H1 (cell line): Measurements from ENCODE around the gene SPATA31D1. TPM values are rescaled to one million over a fixed set of nuclear protein-coding genes. Genes with fewer than 3 reads are reported as not detected.

Experiments used
- CTCF ChIA-PET: fragments of 300-600 bp; sonication (Branson Sonifier 250); formaldehyde crosslinking; loops from one replicate; lab custom pipeline; 2021; ENCODE audit not compliant: partially characterized antibody; lab: Charles Lee
- POLR2A ChIA-PET: fragments of 300-600 bp; sonication (Branson Sonifier 250); formaldehyde crosslinking; loops from one replicate; lab custom pipeline; 2021; ENCODE audit warnings: inconsistent platforms; ENCODE audit not compliant: partially characterized antibody; lab: Charles Lee
- DNase-seq, 2 experiments: peaks; one replicate each; pipeline versions ENCODE4 v3.0.0 to v3.0.0-alpha.2; 2010 to 2022; ENCODE audit warnings: low spot score in 2 of 2, low read depth in 1 of 2, mixed read lengths in 1 of 2
- FAIRE-seq: peaks from 2 replicates; lab custom pipeline; 2011; peaks lifted over from hg19 to GRCh38; lab: Jason Lieb, UNC
- H2AFZ ChIP-seq: 2 replicates; pipeline ENCODE4 v1.8.1; 2012; ENCODE audit warnings: low read length, inconsistent platforms
- H2AK5ac ChIP-seq: 2 replicates; pipeline ENCODE4 v1.6.1; 2013; ENCODE audit warnings: low read depth, low read length
- H2BK120ac ChIP-seq: replicated peaks from 2 replicates; pipeline ENCODE3; 2013; ENCODE audit warnings: low read depth, low read length, inconsistent platforms
- H2BK12ac ChIP-seq: 2 replicates; pipeline ENCODE4 v1.6.1; 2013; ENCODE audit warnings: low read depth, low read length
- H2BK15ac ChIP-seq: 2 replicates; pipeline ENCODE4 v1.6.1; 2013; ENCODE audit warnings: low read length
- H2BK20ac ChIP-seq: 2 replicates; pipeline ENCODE4 v1.6.1; 2013; ENCODE audit warnings: low read length
- H2BK5ac ChIP-seq: 2 replicates; pipeline ENCODE4 v1.6.1; 2013; ENCODE audit warnings: low read depth, low read length
- H3K14ac ChIP-seq: 2 replicates; pipeline ENCODE4 v1.6.1; 2013; ENCODE audit warnings: inconsistent platforms; ENCODE audit not compliant: insufficient read length
- H3K18ac ChIP-seq: 2 replicates; pipeline ENCODE4 v1.6.1; 2013; ENCODE audit warnings: low read length; ENCODE audit errors: extremely low read depth
- H3K23ac ChIP-seq: 2 replicates; pipeline ENCODE4 v1.6.1; 2013; ENCODE audit warnings: inconsistent platforms; ENCODE audit not compliant: insufficient read length
- H3K23me2 ChIP-seq: 2 replicates; pipeline ENCODE4 v1.6.1; 2013; ENCODE audit warnings: low read depth, low read length
- H3K27ac ChIP-seq: 2 replicates; pipeline ENCODE4 v1.6.1; 2011; ENCODE audit warnings: low read depth, low read length, inconsistent platforms
- H3K27me3 ChIP-seq, 4 experiments: replicated peaks in 1 of 4; 1 replicate in 1 of 4; 2 replicates in 3 of 4; pipeline versions ENCODE4 v1.6.1 to v1.8.1; 2011 to 2013; ENCODE audit warnings: low read length in 3 of 4, mild to moderate bottlenecking in 3 of 4, inconsistent platforms in 2 of 4, mixed read lengths in 2 of 4, moderate library complexity in 1 of 4; ENCODE audit not compliant: control insufficient read depth in 3 of 4, insufficient read depth in 3 of 4; ENCODE audit errors: extremely low read depth in 1 of 4
- H3K36me3 ChIP-seq, 4 experiments: 2 replicates each; pipeline versions ENCODE4 v1.6.1 to v1.8.1; 2011 to 2013; ENCODE audit warnings: mild to moderate bottlenecking in 4 of 4, low read length in 3 of 4, moderate library complexity in 2 of 4, control low read depth in 1 of 4, inconsistent platforms in 1 of 4; ENCODE audit not compliant: insufficient read depth in 4 of 4, control insufficient read depth in 2 of 4
- H3K4ac ChIP-seq: replicated peaks from 2 replicates; pipeline ENCODE3; 2013; ENCODE audit warnings: low read length, low read depth, mixed read lengths, inconsistent platforms; ENCODE audit not compliant: insufficient read length
- H3K4me1 ChIP-seq, 4 experiments: replicated peaks in 1 of 4; 1 replicate in 1 of 4; 2 replicates in 3 of 4; pipeline versions ENCODE4 v1.6.1 to v1.8.1; 2011 to 2013; ENCODE audit warnings: low read length in 3 of 4, inconsistent platforms in 2 of 4, mixed read lengths in 1 of 4; ENCODE audit not compliant: insufficient read depth in 4 of 4, control insufficient read depth in 3 of 4
- H3K4me2 ChIP-seq, 2 experiments: 2 replicates each; pipeline versions ENCODE4 v1.6.1 to v1.8.1; 2011 to 2013; ENCODE audit warnings: low read depth in 2 of 2, low read length in 2 of 2, control low read depth in 1 of 2, inconsistent platforms in 1 of 2, mild to moderate bottlenecking in 1 of 2; ENCODE audit not compliant: insufficient read depth in 1 of 2
- H3K4me3 ChIP-seq, 4 experiments: fragments of 200-600, 300-600 bp in 1 of 4; sonication (generic), shearing (Covaris generic), sonication (Bioruptor Twin) in 1 of 4; 2 replicates each; pipeline versions ENCODE4 v1.5.1 to v1.8.1; 2011 to 2016; ENCODE audit warnings: low read length in 4 of 4, low read depth in 3 of 4, control low read depth in 2 of 4, inconsistent platforms in 2 of 4, mild to moderate bottlenecking in 2 of 4, mixed read lengths in 1 of 4, moderate library complexity in 1 of 4; ENCODE audit not compliant: insufficient read depth in 2 of 4; ENCODE audit errors: extremely low read depth in 1 of 4
- H3K56ac ChIP-seq: replicated peaks from 2 replicates; pipeline ENCODE3; 2013; ENCODE audit warnings: low read depth, mild to moderate bottlenecking, mixed read lengths, low read length, inconsistent platforms; ENCODE audit not compliant: insufficient read length
- H3K79me1 ChIP-seq: 2 replicates; pipeline ENCODE4 v1.6.1; 2013; ENCODE audit warnings: low read depth, low read length, control low read depth
- H3K79me2 ChIP-seq, 2 experiments: 2 replicates each; pipeline versions ENCODE4 v1.6.1 to v1.8.1; 2012 to 2013; ENCODE audit warnings: low read length in 2 of 2, mild to moderate bottlenecking in 2 of 2, inconsistent platforms in 1 of 2; ENCODE audit not compliant: insufficient read depth in 2 of 2, control insufficient read depth in 1 of 2
- H3K9ac ChIP-seq, 4 experiments: replicated peaks in 1 of 4; 1 replicate in 1 of 4; 2 replicates in 3 of 4; pipeline versions ENCODE4 v1.6.1 to v1.8.1; 2011 to 2013; ENCODE audit warnings: low read depth in 3 of 4, low read length in 3 of 4, control low read depth in 2 of 4, mild to moderate bottlenecking in 2 of 4, moderate library complexity in 2 of 4, inconsistent platforms in 1 of 4; ENCODE audit errors: extremely low read depth in 1 of 4
- H3K9me3 ChIP-seq, 2 experiments: 2 replicates each; pipeline versions ENCODE4 v1.6.1 to v1.8.1; 2012 to 2013; ENCODE audit warnings: mild to moderate bottlenecking in 2 of 2, moderate library complexity in 2 of 2, control low read depth in 1 of 2, inconsistent platforms in 1 of 2, low read depth in 1 of 2, low read length in 1 of 2, mixed read lengths in 1 of 2; ENCODE audit not compliant: insufficient read depth in 2 of 2
- H4K20me1 ChIP-seq, 2 experiments: replicated peaks in 1 of 2; 2 replicates each; pipeline versions ENCODE3 to v1.8.1; 2011 to 2013; ENCODE audit warnings: inconsistent platforms in 2 of 2, low read length in 2 of 2, mild to moderate bottlenecking in 1 of 2; ENCODE audit not compliant: insufficient read depth in 2 of 2, control insufficient read depth in 1 of 2
- H4K5ac ChIP-seq: 2 replicates; pipeline ENCODE4 v1.6.1; 2013; ENCODE audit warnings: low read length, low read depth, mixed read lengths, inconsistent platforms; ENCODE audit not compliant: insufficient read length
- H4K8ac ChIP-seq: 2 replicates; pipeline ENCODE4 v1.8.0; 2013; ENCODE audit warnings: mild to moderate bottlenecking, moderate library complexity, low read length, inconsistent platforms; ENCODE audit not compliant: insufficient read depth; ENCODE audit errors: extremely low read depth
- H4K91ac ChIP-seq: replicated peaks from 2 replicates; pipeline ENCODE3; 2013; ENCODE audit warnings: low read length, mixed read lengths, inconsistent platforms; ENCODE audit not compliant: insufficient read length
- CHD2 ChIP-seq: IDR thresholded peaks from 2 replicates; pipeline ENCODE4 v1.6.1; 2012; ENCODE audit warnings: low read length, improper control_type of control experiment
- CTCF ChIP-seq, 3 experiments: IDR thresholded peaks; 1 replicate in 2 of 3; 2 replicates in 1 of 3; pipeline versions ENCODE4 v1.5.1 to v1.6.1; 2011; ENCODE audit warnings: low read length in 3 of 3, mild to moderate bottlenecking in 3 of 3, inconsistent platforms in 2 of 3, low read depth in 1 of 3, moderate library complexity in 1 of 3; ENCODE audit not compliant: insufficient read depth in 1 of 3; ENCODE audit errors: control extremely low read depth in 1 of 3
- HDAC6 ChIP-seq: IDR thresholded peaks from one replicate; pipeline ENCODE4 v1.7.1; 2012; ENCODE audit warnings: low read depth, mild to moderate bottlenecking, inconsistent platforms, low read length, moderate library complexity
- TCF12 ChIP-seq: IDR thresholded peaks from 2 replicates; pipeline ENCODE4 v1.6.1; 2011; ENCODE audit warnings: low read depth, mild to moderate bottlenecking, low read length
- WGBS, 2 experiments: shearing (Covaris generic) in 1 of 2; methylation state at CpG; one replicate each; pipeline versions ENCODE4 v1.1.6 to v1.1.7; 2013 to 2015; ENCODE audit warnings: low lambda C conversion rate in 2 of 2, mixed read lengths in 2 of 2, inconsistent platforms in 1 of 2, low coverage in 1 of 2, missing lambda C conversion rate in 1 of 2; ENCODE audit not compliant: insufficient replicate concordance in 2 of 2, insufficient coverage in 1 of 2, insufficient read length in 1 of 2; ENCODE audit errors: extremely low coverage in 1 of 2, missing lambda C conversion rate in 1 of 2; 5-methylcytosine and 5-hydroxymethylcytosine counted together
- polyA plus RNA-seq, 7 experiments: library from polyadenylated mRNA; depleted of rRNA in 3 of 7; stranded (reverse) in 5 of 7; unstranded in 2 of 7; fragments of >200 nt in 5 of 7; fragments of 200-250 nt in 2 of 7; gene quantifications; 1 replicate in 5 of 7; 2 replicates in 1 of 7; 4 replicates in 1 of 7; pipeline versions ENCODE4 v1.2.1 to v1.2.3, GENCODE V29; 2011 to 2013; ENCODE audit warnings: missing spikeins in 2 of 7, mixed read lengths in 2 of 7
- total RNA-seq: library from RNA; stranded (reverse); fragmentation: NEBNext Ultra II Directional; extraction: Animal tissue kit (Norgen Biotek cat#: 25700); gene quantifications from 2 replicates; pipeline ENCODE4 v1.2.1, GENCODE V29; 2021

The SPATA31D1 gene
- total and polyA plus RNA-seq, 2 of the 8 experiments (the other 6 are each of a cell fraction or from before 2014, with no cell fraction given): not detected

DNA sequence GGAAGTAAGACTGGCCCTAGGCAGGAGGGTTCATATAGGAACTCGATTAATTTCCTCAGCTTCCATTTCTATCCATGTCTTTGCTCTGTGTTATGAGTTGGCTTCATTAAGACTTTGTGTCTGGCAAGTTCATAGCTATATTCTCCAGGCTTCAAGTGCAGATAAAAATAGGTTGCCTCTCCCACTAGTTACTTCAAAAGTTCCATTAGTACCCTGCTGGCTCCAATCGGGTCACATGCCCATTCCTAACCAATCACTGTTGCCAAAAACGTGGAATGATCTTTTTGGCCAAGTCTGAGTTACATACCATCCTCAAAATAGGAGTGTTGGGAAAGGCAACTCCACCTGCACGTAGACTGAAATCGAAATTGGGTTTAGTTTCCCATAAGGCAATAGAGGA lies 13.8 kb upstream of the SPATA31D1 start:
- H3K4me1 ChIP-seq: no peaks in the 10 kb centered on the region
- POLR2A ChIA-PET: no interaction called here
- H3K36me3 ChIP-seq: no peaks in the 10 kb centered on the region
- no peaks in the 10 kb centered on the region for H3K79me2 ChIP-seq
- H3K56ac ChIP-seq: no peak overlapping the region
- H3K27me3 ChIP-seq: no peaks in the 10 kb centered on the region
- 84% methylated on average over 5 of the region's 5 CpGs; no CpG with 5 or more reads in 1 of the 2 experiments for WGBS, 2 experiments
- no peak overlapping the region for H2AK5ac ChIP-seq
- no peak overlapping the region for H2BK12ac ChIP-seq
- H4K8ac ChIP-seq: no peak overlapping the region
- peaks cover 0 to 3% of the 10 kb centered on the region in 2 experiments; a peak in 2 of 4 replicates for H3K9me3 ChIP-seq
- H3K14ac ChIP-seq: no peak overlapping the region
- CTCF ChIA-PET: no interaction called here
- TF ChIP-seq CTCF (IDR thresholded peaks at IDR 0.05; ENCODE audit: control extremely low read depth in 1 of 3, insufficient read depth in 1 of 3, low read depth in 1 of 3, low read length in 3 of 3) (no peak), HDAC6 (no peak), TCF12 (no peak), CHD2 (no peak)
- H2BK15ac ChIP-seq: no peak overlapping the region
- H3K4ac ChIP-seq: no peak overlapping the region
- H4K5ac ChIP-seq: no peak overlapping the region
- no peak overlapping the region for H3K23ac ChIP-seq
- no peak overlapping the region for H2BK20ac ChIP-seq
- no peak overlapping the region for H3K4me3 ChIP-seq
- no peaks in the 10 kb centered on the region for H4K20me1 ChIP-seq
- FAIRE-seq (no peak), DNase-seq (no peak)
- H2AFZ ChIP-seq: no peak overlapping the region
- no peaks in the 10 kb centered on the region for H3K23me2 ChIP-seq
- H4K91ac ChIP-seq: no peak overlapping the region
- H2BK120ac ChIP-seq: no peak overlapping the region
- H3K18ac ChIP-seq: no peak overlapping the region
- H3K9ac ChIP-seq: no peak overlapping the region
- no peaks in the 10 kb centered on the region for H3K79me1 ChIP-seq
- H3K4me2 ChIP-seq: no peak overlapping the region
- no peak overlapping the region for H2BK5ac ChIP-seq
- H3K27ac ChIP-seq: no peak overlapping the region
